ENCODE measurements around the gene B3GALT2.

The B3GALT2 gene

DNA sequence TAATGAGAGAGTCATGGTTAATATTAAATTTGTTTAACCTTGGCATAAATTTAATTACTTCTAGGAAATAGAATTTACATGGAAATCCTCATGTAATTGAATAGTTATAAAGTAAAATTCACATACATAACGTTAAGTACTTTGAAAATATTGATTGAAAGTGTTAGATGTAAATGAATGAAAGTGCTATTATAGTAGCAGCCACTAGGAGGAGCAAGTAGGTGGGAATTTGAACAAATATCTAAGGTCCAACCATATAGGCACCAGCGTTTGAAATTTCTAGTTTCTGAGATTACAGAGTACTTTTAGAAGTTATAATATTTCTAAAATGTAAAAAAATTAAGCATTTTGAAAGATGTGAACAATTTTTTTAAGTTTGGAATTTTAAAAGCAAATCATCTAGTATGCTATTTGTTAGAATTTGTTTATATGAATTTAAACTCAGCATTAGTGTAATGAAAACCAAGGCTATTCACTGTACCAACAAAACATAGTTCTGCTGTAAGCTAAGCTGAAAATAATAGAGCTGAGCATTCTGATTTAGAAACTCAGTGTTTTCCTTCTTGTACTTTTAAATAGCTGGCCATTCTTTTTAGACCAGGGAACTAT lies 3.3 kb downstream of the B3GALT2 start:
- DNase-seq (ENCODE audit: low read depth in 2 of 2), result no peak

DNA sequence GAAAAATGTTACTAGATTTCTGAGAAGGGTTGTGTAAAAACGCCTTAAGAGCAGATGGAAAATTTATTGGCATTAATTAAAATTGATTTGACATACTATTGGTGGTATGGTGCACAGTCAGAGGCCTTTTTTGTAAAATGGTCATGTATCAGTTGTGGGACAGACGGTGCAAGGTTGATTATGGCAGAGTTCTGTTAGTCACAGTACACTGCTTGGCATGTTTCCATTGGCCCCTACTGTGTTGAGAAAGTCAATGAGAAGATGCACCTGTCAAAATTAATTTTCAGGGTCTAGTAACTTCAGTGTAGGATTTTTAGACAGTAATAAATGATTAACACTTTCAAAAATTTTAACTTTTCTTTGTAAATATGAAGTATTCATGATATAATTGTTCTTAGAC lies 4.4 kb downstream of the B3GALT2 start:
- no peak for DNase-seq (ENCODE audit: low read depth in 2 of 2)

DNA sequence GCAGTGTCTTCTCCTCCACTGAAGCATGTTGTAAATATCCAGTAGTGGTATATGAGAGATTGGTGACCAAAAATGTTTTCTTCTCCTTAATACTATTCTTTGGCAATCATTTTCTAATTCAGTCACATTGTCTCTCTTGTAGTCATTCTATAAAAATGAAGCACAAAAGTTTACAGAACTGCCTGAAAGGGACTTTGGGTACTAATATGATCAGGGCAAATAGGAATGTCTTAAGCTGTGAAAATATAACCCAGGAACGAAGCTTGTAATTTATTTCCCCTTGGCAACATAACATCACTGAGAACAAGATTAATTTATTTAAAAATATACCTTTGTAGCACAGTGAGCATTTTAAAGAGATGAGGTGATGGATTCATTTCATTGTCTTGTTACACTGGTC lies 4.9 kb downstream of the B3GALT2 start:
- no peak for DNase-seq (ENCODE audit: low read depth in 2 of 2)

DNA sequence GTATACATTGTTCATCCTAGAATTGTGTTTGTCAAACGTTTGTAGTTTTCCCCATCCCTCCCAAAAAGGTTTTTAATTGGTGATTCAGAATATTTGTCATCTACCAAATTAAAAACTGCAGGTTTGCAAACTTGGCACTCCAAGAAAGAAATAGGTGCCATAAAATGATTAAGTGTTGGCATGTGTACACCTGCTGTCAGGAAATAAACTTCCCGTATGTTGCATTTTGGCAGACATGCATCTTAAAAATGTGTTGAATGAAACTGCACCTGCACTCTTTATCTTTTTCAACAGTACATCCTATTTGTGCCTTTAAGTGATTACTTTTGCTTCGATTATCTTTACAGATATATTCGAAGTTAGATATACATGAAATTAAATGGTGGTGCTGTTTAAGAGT lies 7.3 kb downstream of the B3GALT2 start:
- no peak for DNase-seq (ENCODE audit: low read depth in 2 of 2)

DNA sequence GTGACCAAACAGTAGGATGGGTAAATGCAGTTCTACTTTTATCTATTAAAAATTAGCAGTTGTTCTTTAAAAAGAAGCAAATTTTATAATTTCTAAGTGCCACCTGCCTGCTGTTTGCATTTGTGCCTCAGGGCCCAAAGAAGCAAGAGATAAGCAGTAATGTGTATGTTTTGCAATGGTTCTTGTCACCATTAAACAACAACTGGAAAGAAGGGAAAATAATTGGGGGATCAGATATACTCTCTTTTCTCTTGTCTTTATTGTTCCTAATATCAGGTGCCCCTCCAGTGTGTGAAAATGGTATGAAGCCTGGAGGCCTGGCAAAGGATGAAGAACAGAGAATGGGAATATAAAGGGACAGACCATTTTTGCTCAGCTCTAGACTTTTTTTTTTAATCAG lies 9.6 kb downstream of the B3GALT2 start:
- DNase-seq (ENCODE audit: low read depth in 2 of 2), result no peak

DNA sequence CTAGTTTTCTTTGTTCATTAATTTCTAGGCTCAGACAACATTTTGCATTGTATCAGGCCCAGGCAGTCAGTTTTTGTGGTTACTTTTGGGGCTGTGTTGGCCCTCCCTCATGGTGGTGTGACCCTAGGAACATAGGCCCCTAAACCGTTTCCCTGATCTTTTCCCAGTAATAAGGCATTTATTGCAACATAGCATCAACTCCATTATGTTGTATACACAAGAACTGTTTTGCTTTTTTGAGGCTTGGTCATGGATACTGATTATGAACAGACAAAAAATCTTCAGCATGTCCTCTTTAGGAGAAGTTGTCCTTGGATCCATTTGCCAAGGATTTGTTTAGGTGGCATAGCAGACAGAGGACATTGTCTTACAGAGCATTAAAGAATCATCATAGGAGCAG lies 10.3 kb downstream of the B3GALT2 start:
- no peak for DNase-seq (ENCODE audit: low read depth in 2 of 2)

DNA sequence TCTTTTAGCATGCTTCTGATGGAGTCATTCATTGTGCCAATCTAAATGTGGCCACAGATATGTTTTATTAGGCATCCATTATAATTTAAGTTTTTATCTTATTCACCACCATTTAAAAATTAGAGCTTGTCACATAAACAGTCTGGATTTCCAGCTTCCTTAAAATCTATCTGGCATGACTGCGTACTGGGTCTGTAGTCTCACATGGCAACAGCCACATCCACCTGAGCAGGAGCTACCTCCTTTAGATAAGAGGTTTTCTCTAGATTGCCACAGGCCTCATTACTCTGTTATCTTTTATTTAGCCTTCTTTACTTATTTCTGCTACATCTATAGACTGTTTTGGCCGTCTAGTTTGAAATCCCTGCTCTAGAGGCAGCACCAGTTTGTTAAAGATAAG lies 29.1 kb downstream of the B3GALT2 start:
- no peak for DNase-seq (ENCODE audit: low read depth in 2 of 2)

DNA sequence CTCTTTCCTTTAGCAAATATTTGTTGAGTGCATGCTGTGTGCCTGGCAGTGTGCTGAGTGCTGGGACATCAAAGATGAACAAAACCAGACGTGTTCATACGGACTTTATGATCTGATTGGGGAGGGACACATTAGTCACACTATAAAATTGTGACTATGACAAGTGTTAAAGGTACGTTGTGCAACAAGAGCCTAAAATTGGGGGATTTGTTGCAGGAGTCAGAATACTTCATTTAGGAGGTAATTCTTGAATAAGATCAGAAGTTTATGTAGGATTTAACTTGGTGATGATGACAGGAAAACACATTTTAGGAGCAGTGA lies 29.6 kb downstream of the B3GALT2 start:
- no peak for DNase-seq (ENCODE audit: low read depth in 2 of 2)

DNA sequence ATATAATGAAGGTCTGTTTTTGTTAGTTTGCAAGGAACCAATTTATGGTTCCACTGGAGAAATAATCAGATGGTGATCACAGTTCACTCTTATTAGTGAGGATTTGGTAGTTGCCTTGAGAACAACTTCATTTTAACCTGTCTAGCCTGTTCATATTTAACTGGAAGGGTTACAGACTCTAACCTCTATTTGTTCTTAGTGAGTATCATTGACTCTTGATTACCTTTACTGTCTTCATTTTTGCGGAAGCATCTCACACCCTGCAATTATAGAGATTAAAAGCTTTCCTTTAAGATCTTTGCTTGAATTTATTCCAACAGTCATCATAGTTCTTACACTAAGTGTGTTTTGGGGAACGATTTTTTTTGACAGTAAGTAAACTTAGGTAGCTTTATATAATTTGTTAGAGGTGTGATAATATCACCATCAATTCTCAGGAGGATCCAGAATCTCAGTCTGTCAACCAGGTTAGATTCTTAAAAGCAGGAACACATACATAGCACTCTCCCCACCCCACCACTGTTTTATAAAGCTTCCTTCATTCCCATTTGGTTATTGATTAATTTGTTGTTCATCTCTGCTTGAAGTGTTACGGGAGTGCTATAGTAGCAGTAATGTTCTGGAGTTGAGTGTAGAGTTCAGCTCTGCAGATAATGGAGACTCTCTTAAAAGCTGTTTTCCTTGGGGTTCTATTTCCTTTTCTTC lies 30.1 kb downstream of the B3GALT2 start:
- no peak for DNase-seq (ENCODE audit: low read depth in 2 of 2)

DNA sequence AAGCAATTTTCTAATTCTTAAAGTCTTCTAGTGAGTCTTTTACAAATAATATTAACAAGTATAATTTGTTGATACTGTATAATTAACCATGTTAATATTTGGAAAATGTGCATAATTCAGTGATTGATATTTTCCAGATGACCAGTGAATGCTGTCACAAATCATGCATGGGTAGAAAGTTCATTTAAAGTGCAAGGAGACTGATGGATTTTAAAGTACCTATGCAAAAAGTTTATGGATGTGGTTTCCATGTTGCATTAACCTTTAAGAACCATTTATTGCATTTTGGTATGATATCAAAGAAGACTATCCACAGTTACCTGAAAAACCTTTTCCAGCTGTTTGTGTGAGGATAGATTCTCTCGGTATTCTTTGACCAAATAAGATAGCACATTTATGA lies 41.4 kb downstream of the B3GALT2 start:
- no peak for DNase-seq (ENCODE audit: low read depth in 2 of 2)

DNA sequence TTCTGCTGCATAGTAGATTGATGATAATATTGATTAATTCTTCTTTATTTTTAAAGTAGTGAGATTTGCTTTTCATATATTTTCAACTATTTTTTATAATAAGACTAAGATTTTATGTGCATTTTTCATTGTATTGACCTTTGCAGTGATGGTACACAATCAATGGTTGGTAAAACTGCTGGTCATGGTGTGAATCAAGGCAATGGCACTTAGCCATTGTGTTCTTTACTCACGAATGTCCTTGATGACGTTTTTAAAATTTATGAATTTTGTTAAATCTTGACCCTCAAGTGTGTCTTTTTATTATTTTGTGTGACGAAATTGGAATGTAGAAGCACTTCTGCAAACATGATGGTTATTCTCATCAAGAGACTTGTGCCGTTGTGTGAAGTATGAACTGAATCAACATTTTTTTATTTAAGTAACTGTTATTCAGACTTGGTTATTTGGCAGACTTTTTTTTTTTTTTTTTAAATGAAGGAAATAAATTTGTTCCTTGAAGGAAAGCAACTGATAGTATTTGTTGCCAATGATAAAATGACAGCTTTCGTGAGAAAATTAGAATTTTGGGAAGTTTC lies 42.0 kb downstream of the B3GALT2 start:
- no peak for DNase-seq (ENCODE audit: low read depth in 2 of 2)

DNA sequence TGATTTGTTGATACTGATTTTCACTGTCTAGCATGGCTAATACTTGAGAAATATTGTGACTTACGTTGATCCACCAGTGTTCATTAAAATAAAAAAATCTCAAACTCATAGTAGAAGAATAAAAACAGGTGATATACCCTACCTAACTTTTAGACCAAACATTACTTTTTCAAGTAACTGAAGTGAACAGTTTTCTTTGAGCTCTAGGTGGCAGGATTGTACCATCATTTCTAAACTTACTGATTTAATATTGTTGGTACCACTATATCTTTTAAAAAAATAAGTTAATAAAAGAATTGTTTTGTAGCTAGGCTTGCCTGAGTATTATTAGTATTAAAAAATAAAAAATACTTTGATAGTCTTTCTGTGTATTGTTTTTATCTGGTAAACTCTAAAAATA lies 43.1 kb downstream of the B3GALT2 start:
- DNase-seq (ENCODE audit: low read depth in 2 of 2), result no peak

DNA sequence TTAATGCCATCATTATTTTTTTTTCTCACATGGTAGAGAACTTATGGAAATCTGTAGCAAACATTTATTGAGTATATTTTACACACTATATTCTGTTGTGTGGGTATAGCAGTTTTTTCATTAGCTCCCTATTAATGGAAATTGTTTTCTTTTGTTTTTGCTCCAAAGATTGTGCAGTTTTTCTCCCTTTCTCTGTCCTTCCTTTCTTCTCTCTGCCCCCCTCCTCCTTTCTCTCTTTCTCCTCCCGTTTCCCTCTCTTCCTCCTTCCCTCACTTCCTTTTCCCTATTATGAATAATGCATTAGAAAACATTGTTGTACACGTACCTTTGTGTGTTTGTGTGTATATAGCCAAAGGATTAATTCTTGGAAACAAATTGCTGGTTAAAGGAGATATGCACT lies 44.0 kb downstream of the B3GALT2 start:
- no peak for DNase-seq (ENCODE audit: low read depth in 2 of 2)

DNA sequence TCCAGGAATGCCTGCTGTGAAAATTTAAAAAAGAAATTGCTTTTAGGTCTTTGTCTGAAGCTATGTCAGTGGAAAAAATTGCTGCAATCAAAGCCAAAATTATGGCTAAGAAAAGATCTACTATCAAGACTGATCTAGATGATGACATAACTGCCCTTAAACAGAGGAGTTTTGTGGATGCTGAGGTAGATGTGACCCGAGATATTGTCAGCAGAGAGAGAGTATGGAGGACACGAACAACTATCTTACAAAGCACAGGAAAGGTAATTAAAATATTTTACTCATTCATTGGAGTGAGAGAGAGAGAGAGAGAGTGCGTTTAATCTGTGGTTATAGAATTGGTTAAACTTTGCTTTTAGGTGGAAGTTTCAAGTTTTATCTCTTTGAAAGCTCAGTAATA lies 44.6 kb downstream of the B3GALT2 start:
- no peak for DNase-seq (ENCODE audit: low read depth in 2 of 2)

DNA sequence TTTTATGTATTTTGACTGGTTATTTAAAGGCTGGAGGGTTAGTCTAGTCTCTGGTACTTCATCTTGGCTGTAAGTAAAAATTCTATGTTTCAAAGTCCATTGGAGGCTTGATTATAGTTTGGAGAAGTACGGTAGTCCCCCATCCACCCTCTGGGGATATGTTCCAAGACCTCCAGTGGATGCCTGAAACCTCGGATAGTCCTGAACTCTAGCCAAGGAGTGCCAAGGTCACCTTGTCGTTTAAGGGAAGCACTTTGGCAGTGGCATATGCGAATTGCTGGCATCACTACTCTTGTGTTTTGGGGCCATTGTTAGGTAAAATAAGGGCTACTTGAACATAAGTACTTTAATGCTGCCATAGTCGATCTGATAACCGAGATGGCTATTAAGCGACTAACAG lies 46.2 kb downstream of the B3GALT2 start:
- DNase-seq (ENCODE audit: low read depth in 2 of 2), result no peak

DNA sequence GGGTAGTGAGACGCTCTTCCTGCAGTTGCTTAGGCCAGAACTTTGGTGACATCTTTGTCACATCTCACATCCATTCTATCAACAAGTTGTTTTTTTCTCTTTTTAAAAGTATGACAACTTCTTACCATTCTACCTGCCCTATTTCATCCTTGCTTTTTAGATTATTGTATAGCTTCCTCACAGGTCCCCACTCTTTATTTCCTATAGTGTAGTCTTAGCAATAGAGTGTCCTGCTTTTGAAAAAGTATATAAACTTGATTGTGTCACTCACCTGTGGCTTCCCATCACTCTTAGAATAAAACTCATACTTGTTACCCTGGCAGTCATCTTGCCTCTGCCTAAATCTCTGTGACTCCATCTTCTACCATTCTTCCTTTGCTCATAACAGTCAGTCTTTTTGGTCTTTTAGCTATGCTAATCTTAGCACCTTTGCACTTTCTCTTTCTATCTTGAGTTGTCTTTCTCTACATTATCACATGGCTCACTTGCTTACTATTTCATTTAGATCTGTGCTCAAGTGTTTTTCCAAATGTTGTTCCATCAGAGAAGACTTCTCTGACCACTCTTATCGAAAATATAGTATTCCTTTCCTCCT lies 55.0 kb downstream of the B3GALT2 start:
- DNase-seq (ENCODE audit: low read depth in 2 of 2), result no peak

Data from stimulated activated CD8-positive, alpha-beta memory T cell treated with anti-CD3 and anti-CD28 coated beads, Interleukin-2, amount 100 ng/mL, for 48 hours (primary cell).